Type B pancreatic cell (in vitro differentiated cells): ENCODE data around the gene INHBC. TPM values are rescaled to one million over a fixed set of nuclear protein-coding genes. Genes with fewer than 3 reads are reported as not detected.
A peak's percentile ranks its signal among the peaks of the same experiment; 100 is the strongest.

ENCODE experiments used
- DNase-seq: peaks from one replicate; pipeline ENCODE4 v3.0.0; 2021; ENCODE audit warnings: mixed read lengths; ENCODE audit not compliant: unreplicated experiment; ENCODE audit errors: extremely low spot score
- H3K27ac Mint-ChIP-seq: 2 replicates; pipeline ENCODE4 v1.8.0; 2021; ENCODE audit warnings: mild to moderate bottlenecking, mixed read lengths
- H3K27me3 Mint-ChIP-seq: 2 replicates; pipeline ENCODE4 v1.8.0; 2021; ENCODE audit warnings: mixed read lengths
- H3K36me3 Mint-ChIP-seq: 2 replicates; pipeline ENCODE4 v1.8.0; 2021; ENCODE audit warnings: mixed read lengths
- H3K4me1 Mint-ChIP-seq: one replicate; pipeline ENCODE4 v1.8.0; 2021; ENCODE audit warnings: mixed read lengths; ENCODE audit not compliant: unreplicated experiment
- H3K4me3 Mint-ChIP-seq: 2 replicates; pipeline ENCODE4 v1.8.0; 2021; ENCODE audit warnings: mild to moderate bottlenecking, mixed read lengths
- H3K9me3 Mint-ChIP-seq: 2 replicates; pipeline ENCODE4 v1.8.0; 2021; ENCODE audit warnings: mixed read lengths
- CTCF ChIP-seq: fragments of 200-600 bp; sonication (generic); conservative IDR thresholded peaks from 2 replicates; pipeline ENCODE4 v1.5.0; 2021; ENCODE audit warnings: antibody characterized with exemption, mild to moderate bottlenecking
- total RNA-seq: library from RNA; stranded (reverse); gene quantifications from 2 replicates; pipeline ENCODE4 v1.2.1, GENCODE V29; 2021; ENCODE audit warnings: low replicate concordance

The INHBC gene
- total RNA-seq, 1 donor from 2014 or later = not detected

DNA sequence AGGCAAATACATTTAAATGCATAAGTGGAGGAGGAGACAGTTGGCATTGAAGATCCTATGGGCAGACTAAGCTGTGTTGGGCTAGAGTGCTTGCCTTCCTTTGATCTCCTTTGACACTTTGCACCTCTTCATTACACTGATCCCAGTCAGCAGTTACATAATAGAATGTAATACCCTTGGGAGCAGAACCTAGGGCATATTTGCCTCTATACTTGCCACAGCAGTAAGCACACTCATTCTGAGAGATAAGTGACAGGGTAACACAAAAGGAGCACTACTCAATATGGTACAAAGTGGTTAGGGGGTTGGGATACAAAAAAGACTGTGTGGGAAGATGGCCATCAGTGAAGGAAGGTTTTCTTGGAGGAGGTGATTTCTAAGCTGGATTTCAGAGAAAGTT, 62.2 kb downstream of the INHBC start:
- Mint-ChIP-seq H3K27ac (no peak overlapping the region), H3K9me3 (no peaks in the 10 kb centered on the region), H3K27me3 (no peaks in the 10 kb centered on the region), H3K4me3 (no peak overlapping the region), H3K4me1 (no peaks in the 10 kb centered on the region), H3K36me3 (peaks cover 39% of the 10 kb centered on the region)
- DNase-seq = no peak
- TF ChIP-seq CTCF = no peak

- DNase-seq = no peak
- H3K27ac Mint-ChIP-seq = peak overlapping the region; percentile 7
- no peaks in the 10 kb centered on the region for H3K9me3 Mint-ChIP-seq
- peaks cover 43% of the 10 kb centered on the region for H3K36me3 Mint-ChIP-seq
- H3K27me3 Mint-ChIP-seq = no peaks in the 10 kb centered on the region
- H3K4me1 Mint-ChIP-seq = no peaks in the 10 kb centered on the region
- no peak overlapping the region for H3K4me3 Mint-ChIP-seq
- no peak for TF ChIP-seq CTCF
Observed at GRCh38 chr12:57497223-57498131, 62.9 kb downstream of the INHBC start.

- no peaks in the 10 kb centered on the region for H3K9me3 Mint-ChIP-seq
- no peak for DNase-seq
- no peaks in the 10 kb centered on the region for H3K27me3 Mint-ChIP-seq
- no peak overlapping the region for H3K27ac Mint-ChIP-seq
- TF ChIP-seq CTCF = no peak
- peaks cover 37% of the 10 kb centered on the region for H3K36me3 Mint-ChIP-seq
- H3K4me3 Mint-ChIP-seq = no peak overlapping the region
- no peaks in the 10 kb centered on the region for H3K4me1 Mint-ChIP-seq
Observed at GRCh38 chr12:57498132-57498502, 63.5 kb downstream of the INHBC start.

GRCh38 chr12:57498571-57498970, 64.0 kb downstream of the INHBC start:
- H3K36me3 Mint-ChIP-seq = peaks cover 37% of the 10 kb centered on the region
- H3K4me3 Mint-ChIP-seq = no peak overlapping the region
- H3K27me3 Mint-ChIP-seq = no peaks in the 10 kb centered on the region
- H3K27ac Mint-ChIP-seq = no peak overlapping the region
- no peak for TF ChIP-seq CTCF
- no peak for DNase-seq
- H3K4me1 Mint-ChIP-seq = no peaks in the 10 kb centered on the region
- no peaks in the 10 kb centered on the region for H3K9me3 Mint-ChIP-seq

DNA sequence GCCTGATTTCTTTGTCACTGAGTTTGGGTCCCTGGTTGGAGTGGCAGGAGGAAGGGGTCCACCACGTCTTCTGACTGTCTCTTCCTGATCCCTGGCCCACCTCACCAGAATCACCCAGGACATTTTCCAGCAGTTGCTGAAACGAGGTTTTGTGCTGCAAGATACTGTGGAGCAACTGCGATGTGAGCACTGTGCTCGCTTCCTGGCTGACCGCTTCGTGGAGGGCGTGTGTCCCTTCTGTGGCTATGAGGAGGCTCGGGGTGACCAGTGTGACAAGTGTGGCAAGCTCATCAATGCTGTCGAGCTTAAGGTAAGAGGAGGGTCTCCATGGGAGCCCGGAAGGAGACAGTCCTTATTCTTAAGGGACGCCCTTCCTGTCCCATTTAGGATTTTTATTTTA, 65.6 kb downstream of the INHBC start:
- no peak for DNase-seq
- TF ChIP-seq CTCF = no peak
- no peaks in the 10 kb centered on the region for H3K4me1 Mint-ChIP-seq
- no peak overlapping the region for H3K27ac Mint-ChIP-seq
- H3K4me3 Mint-ChIP-seq = no peak overlapping the region
- H3K9me3 Mint-ChIP-seq = no peaks in the 10 kb centered on the region
- no peaks in the 10 kb centered on the region for H3K27me3 Mint-ChIP-seq
- peaks cover 44% of the 10 kb centered on the region for H3K36me3 Mint-ChIP-seq

Other genes starting within 250 kb of the INHBC start
- 15.1 and 45.5 TPM in 2 replicates for gene NXPH4, start 218.0 kb upstream of the INHBC start, total RNA-seq
- 108 and 131 TPM in 2 replicates for gene SHMT2, start 205.1 kb upstream of the INHBC start, total RNA-seq
- gene STAC3, start 183.6 kb upstream of the INHBC start, total RNA-seq = 1.6 and 4.8 TPM in 2 replicates
- gene R3HDM2, start 3.7 kb upstream of the INHBC start, total RNA-seq = 49.1 and 59.0 TPM in 2 replicates
- gene INHBE, start 20.5 kb downstream of the INHBC start, total RNA-seq = 0.27 and 0.29 TPM in 2 replicates
- gene GLI1, start 25.0 kb downstream of the INHBC start, total RNA-seq = 3.5 and 22.7 TPM in 2 replicates
- 0.52 and 1.8 TPM in 2 replicates for gene ARHGAP9, start 45.1 kb downstream of the INHBC start, total RNA-seq
- 200 and 211 TPM in 2 replicates for gene MARS1, start 53.3 kb downstream of the INHBC start, total RNA-seq
- gene DDIT3, start 85.7 kb downstream of the INHBC start, total RNA-seq = 17.7 and 32.3 TPM in 2 replicates
- 87.5 and 94.7 TPM in 2 replicates for gene MBD6, start 88.0 kb downstream of the INHBC start, total RNA-seq
- 119 and 126 TPM in 2 replicates for gene DCTN2, start 112.4 kb downstream of the INHBC start, total RNA-seq
- 1.4 and 4.4 TPM in 2 replicates for gene KIF5A, start 115.3 kb downstream of the INHBC start, total RNA-seq
- 27.6 and 35.6 TPM in 2 replicates for gene PIP4K2C, start 156.4 kb downstream of the INHBC start, total RNA-seq
- gene DTX3, start 170.0 kb downstream of the INHBC start, total RNA-seq = 21.5 and 65.5 TPM in 2 replicates
- gene ARHGEF25, start 176.7 kb downstream of the INHBC start, total RNA-seq = 4.7 and 34.6 TPM in 2 replicates
- gene B4GALNT1, start 198.4 kb downstream of the INHBC start, total RNA-seq = 0.64 and 5.9 TPM in 2 replicates